Measurements from ENCODE around the gene HSD17B12.

DNA sequence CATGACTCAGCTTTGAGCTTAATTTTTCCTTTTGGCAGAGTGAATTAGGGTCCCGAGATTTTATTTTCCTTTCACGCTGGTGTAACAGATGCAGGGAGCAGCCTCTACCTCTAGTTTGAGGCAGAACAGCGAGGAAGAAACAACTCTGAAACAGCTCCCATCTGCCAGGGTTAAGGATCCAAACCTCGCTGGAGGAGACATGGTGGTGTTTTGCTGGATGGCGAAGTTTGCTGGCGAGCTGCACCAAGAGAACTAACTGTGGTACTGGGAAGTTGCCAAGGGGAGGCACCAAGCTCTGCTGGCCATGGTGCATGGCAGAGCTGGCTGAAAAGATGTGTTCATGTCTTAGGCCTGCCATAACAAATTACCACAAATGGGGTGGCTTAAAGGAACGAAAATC, 192.5 kb downstream of the HSD17B12 start:
- TF ChIP-seq, protein P1, sequence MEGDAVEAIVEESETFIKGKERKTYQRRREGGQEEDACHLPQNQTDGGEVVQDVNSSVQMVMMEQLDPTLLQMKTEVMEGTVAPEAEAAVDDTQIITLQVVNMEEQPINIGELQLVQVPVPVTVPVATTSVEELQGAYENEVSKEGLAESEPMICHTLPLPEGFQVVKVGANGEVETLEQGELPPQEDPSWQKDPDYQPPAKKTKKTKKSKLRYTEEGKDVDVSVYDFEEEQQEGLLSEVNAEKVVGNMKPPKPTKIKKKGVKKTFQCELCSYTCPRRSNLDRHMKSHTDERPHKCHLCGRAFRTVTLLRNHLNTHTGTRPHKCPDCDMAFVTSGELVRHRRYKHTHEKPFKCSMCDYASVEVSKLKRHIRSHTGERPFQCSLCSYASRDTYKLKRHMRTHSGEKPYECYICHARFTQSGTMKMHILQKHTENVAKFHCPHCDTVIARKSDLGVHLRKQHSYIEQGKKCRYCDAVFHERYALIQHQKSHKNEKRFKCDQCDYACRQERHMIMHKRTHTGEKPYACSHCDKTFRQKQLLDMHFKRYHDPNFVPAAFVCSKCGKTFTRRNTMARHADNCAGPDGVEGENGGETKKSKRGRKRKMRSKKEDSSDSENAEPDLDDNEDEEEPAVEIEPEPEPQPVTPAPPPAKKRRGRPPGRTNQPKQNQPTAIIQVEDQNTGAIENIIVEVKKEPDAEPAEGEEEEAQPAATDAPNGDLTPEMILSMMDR (IDR thresholded peaks at IDR 0.05; ENCODE audit: poor library complexity): no peak
- no peak for TF ChIP-seq EZH2phosphoT487 (IDR thresholded peaks at IDR 0.05; ENCODE audit: low read depth, severe bottlenecking, unreplicated experiment)
